Vagina (tissue), 2 donors: ENCODE measurements around the gene MYH14. TPM values are rescaled to one million over a fixed set of nuclear protein-coding genes. Genes with fewer than 3 reads are reported as not detected.
"Not testable (repeated sequence)": the region's sequence is repeated elsewhere in the genome, so short reads cannot be mapped to it uniquely, and the experiment has no call there.

ENCODE experiments used
- DNase-seq, 2 donors: peaks; one replicate each; pipeline ENCODE4 v3.0.0-alpha.2; 2017; ENCODE audit errors: extremely low spot score in 2 of 2
- H3K27ac ChIP-seq: fragments of 200-600 bp; sonication (generic); one replicate; pipeline ENCODE4 v1.5.1; 2019
- H3K27me3 ChIP-seq: fragments of 200-600 bp; sonication (generic); one replicate; pipeline ENCODE4 v1.5.1; 2019
- H3K36me3 ChIP-seq, 2 donors: fragments of 200-600 bp; sonication (generic); one replicate each; pipeline ENCODE4 v1.5.1; 2017 to 2019
- H3K4me1 ChIP-seq: fragments of 200-600 bp; sonication (generic); one replicate; pipeline ENCODE4 v1.5.1; 2019
- H3K4me3 ChIP-seq, 2 donors: fragments of 200-600 bp; sonication (generic); 1 replicate in 1 of 2; 2 replicates in 1 of 2; pipeline ENCODE4 v1.5.1; 2016 to 2019
- H3K9me3 ChIP-seq: fragments of 200-600 bp; sonication (generic); one replicate; pipeline ENCODE4 v1.5.1; 2019
- CTCF ChIP-seq, 3 experiments: fragments of 450-650 bp in 2 of 3; fragments of 200-600 bp in 1 of 3; sonication (generic) in 1 of 3; IDR thresholded peaks; one replicate each; pipeline ENCODE4 v1.5.1; 2017 to 2019; ENCODE audit warnings: antibody characterized with exemption in 3 of 3, mild to moderate bottlenecking in 2 of 3, moderate library complexity in 2 of 3
- POLR2A ChIP-seq, 2 donors: fragments of 450-650 bp; IDR thresholded peaks; one replicate each; pipeline ENCODE4 v1.6.1; 2017; ENCODE audit warnings: antibody characterized with exemption in 2 of 2, mild to moderate bottlenecking in 2 of 2, moderate library complexity in 2 of 2
- POLR2AphosphoS5 ChIP-seq, 2 donors: sonication (generic); formaldehyde crosslinking; IDR thresholded peaks; one replicate each; pipeline ENCODE4 v1.9.0; 2017; ENCODE audit warnings: antibody characterized with exemption in 2 of 2, mild to moderate bottlenecking in 2 of 2, low read depth in 1 of 2; ENCODE audit not compliant: insufficient read depth in 1 of 2
- intact Hi-C: fragments of 100-400 bp; cut with DNase I; formaldehyde crosslinking; loops from one replicate; pipeline ENCODE4 v1.15.1; 2023
- total RNA-seq: library from RNA; depleted of rRNA; stranded (reverse); fragments of >200 nt; gene quantifications from one replicate; pipeline ENCODE4 v1.2.3, GENCODE V29; 2016

The MYH14 gene
- total RNA-seq, 1 donor from 2014 or later = 51.6 TPM

- no peak for DNase-seq
- no peaks in the 10 kb centered on the region for H3K9me3 ChIP-seq
- no peak overlapping the region for H3K4me3 ChIP-seq
- TF ChIP-seq CTCF (IDR thresholded peaks at IDR 0.05) (no peak), POLR2AphosphoS5 (IDR thresholded peaks at IDR 0.05; ENCODE audit: insufficient read depth in 1 of 2, low read depth in 1 of 2) (no peak)
- no peaks in the 10 kb centered on the region for H3K4me1 ChIP-seq
- intact Hi-C loops = no loop called here
- H3K36me3 ChIP-seq = no peaks in the 10 kb centered on the region
- H3K27ac ChIP-seq = no peak overlapping the region
- no peaks in the 10 kb centered on the region for H3K27me3 ChIP-seq
These were observed 27.2 kb downstream of the MYH14 start for GRCh38 chr19:50230379-50231351.

- H3K9me3 ChIP-seq, intact Hi-C loops, H3K4me1 ChIP-seq, H3K4me3 ChIP-seq, DNase-seq, H3K27ac ChIP-seq, H3K27me3 ChIP-seq, H3K36me3 ChIP-seq: not testable (repeated sequence)
These were observed 28.0 kb downstream of the MYH14 start for GRCh38 chr19:50231417-50231816.

- Histone ChIP-seq H3K36me3 (no peaks in the 10 kb centered on the region), H3K27me3 (no peaks in the 10 kb centered on the region), H3K4me3 (no peak overlapping the region), H3K4me1 (no peaks in the 10 kb centered on the region), H3K9me3 (no peaks in the 10 kb centered on the region), H3K27ac (no peak overlapping the region)
- no peak for DNase-seq
- TF ChIP-seq POLR2AphosphoS5 (IDR thresholded peaks at IDR 0.05; ENCODE audit: insufficient read depth in 1 of 2, low read depth in 1 of 2) (no peak), POLR2A (IDR thresholded peaks at IDR 0.05) (no peak), CTCF (IDR thresholded peaks at IDR 0.05) (no peak)
- intact Hi-C loops = no loop called here
These were observed 28.4 kb downstream of the MYH14 start for GRCh38 chr19:50231821-50232220.

- no peaks in the 10 kb centered on the region for H3K36me3 ChIP-seq
- TF ChIP-seq POLR2A (IDR thresholded peaks at IDR 0.05) (no peak), POLR2AphosphoS5 (IDR thresholded peaks at IDR 0.05; ENCODE audit: insufficient read depth in 1 of 2, low read depth in 1 of 2) (no peak), CTCF (IDR thresholded peaks at IDR 0.05) (no peak)
- intact Hi-C loops = no loop called here
- H3K4me1 ChIP-seq = no peaks in the 10 kb centered on the region
- H3K4me3 ChIP-seq = no peak overlapping the region
- no peaks in the 10 kb centered on the region for H3K27me3 ChIP-seq
- no peaks in the 10 kb centered on the region for H3K9me3 ChIP-seq
- no peak for DNase-seq
- no peak overlapping the region for H3K27ac ChIP-seq
These were observed 29.2 kb downstream of the MYH14 start for GRCh38 chr19:50232600-50232999.

GRCh38 chr19:50233308-50233910 lies 30.0 kb downstream of the MYH14 start:
- no peaks in the 10 kb centered on the region for H3K27me3 ChIP-seq
- no peak for DNase-seq
- intact Hi-C loops = no loop called here
- H3K27ac ChIP-seq = no peak overlapping the region
- no peaks in the 10 kb centered on the region for H3K36me3 ChIP-seq
- no peaks in the 10 kb centered on the region for H3K4me1 ChIP-seq
- TF ChIP-seq POLR2AphosphoS5 (IDR thresholded peaks at IDR 0.05; ENCODE audit: insufficient read depth in 1 of 2, low read depth in 1 of 2) (no peak), POLR2A (IDR thresholded peaks at IDR 0.05) (no peak), CTCF (IDR thresholded peaks at IDR 0.05) (no peak)
- H3K4me3 ChIP-seq = no peak overlapping the region
- H3K9me3 ChIP-seq = no peaks in the 10 kb centered on the region

- DNase-seq, H3K27me3 ChIP-seq, H3K4me1 ChIP-seq, H3K27ac ChIP-seq, intact Hi-C loops, H3K4me3 ChIP-seq, H3K36me3 ChIP-seq, H3K9me3 ChIP-seq: not testable (repeated sequence)
These were observed 34.1 kb downstream of the MYH14 start for GRCh38 chr19:50237493-50237892.
